ENCODE data around the gene ERC2. TPM values are rescaled to one million over a fixed set of nuclear protein-coding genes. Genes with fewer than 3 reads are reported as not detected.

The ERC2 gene
- total and polyA plus RNA-seq, 2 donors (not counting 1 experiment from before 2014, with no cell fraction given): 0.14 to 0.17 TPM

- H3K9ac ChIP-seq (ENCODE audit: insufficient read depth, low read length): no peak overlapping the region
- TF ChIP-seq CTCF (conservative IDR thresholded peaks at IDR 0.05 in 1 of 2, IDR thresholded peaks at IDR 0.05 in 1 of 2; ENCODE audit: low read depth in 1 of 2, low read length in 2 of 2) (no peak), EZH2 (IDR thresholded peaks at IDR 0.05; ENCODE audit: low read length, missing control alignments) (no peak)
Measured at GRCh38 chr3:56113908-56114307, 354.4 kb downstream of the ERC2 start.

GRCh38 chr3:56113231-56113630, 355.0 kb downstream of the ERC2 start:
- TF ChIP-seq CTCF (conservative IDR thresholded peaks at IDR 0.05 in 1 of 2, IDR thresholded peaks at IDR 0.05 in 1 of 2; ENCODE audit: low read depth in 1 of 2, low read length in 2 of 2) (no peak), EZH2 (IDR thresholded peaks at IDR 0.05; ENCODE audit: low read length, missing control alignments) (no peak)
- Histone ChIP-seq H2AFZ (ENCODE audit: low read length) (no peak overlapping the region), H3K79me2 (ENCODE audit: control insufficient read depth, insufficient read depth, low read length) (no peaks in the 10 kb centered on the region), H3K4me1 (ENCODE audit: control insufficient read depth, extremely low read depth, insufficient read depth, low read length) (no peaks in the 10 kb centered on the region), H3K9ac (ENCODE audit: insufficient read depth, low read length) (no peak overlapping the region), H3K4me2 (ENCODE audit: extremely low read depth, insufficient read depth, low read length) (no peak overlapping the region), H3K36me3 (ENCODE audit: control insufficient read depth, insufficient read depth, low read length) (no peaks in the 10 kb centered on the region), H3K27me3 (ENCODE audit: control insufficient read depth, insufficient read depth, low read length) (no peaks in the 10 kb centered on the region), H3K27ac (ENCODE audit: insufficient read depth, low read length) (no peak overlapping the region), H3K9me3 (ENCODE audit: control insufficient read depth, insufficient read depth, low read depth, low read length) (no peaks in the 10 kb centered on the region), H3K4me3 (replicated peaks in 1 of 4; ENCODE audit: control extremely low read depth in 1 of 4, insufficient read depth in 1 of 4, low read depth in 3 of 4, low read length in 4 of 4) (no peak overlapping the region), H4K20me1 (ENCODE audit: control insufficient read depth, extremely low read depth, insufficient read depth, low read length) (no peaks in the 10 kb centered on the region)
- DNase-seq (ENCODE audit: low read depth in 2 of 2): no peak

More at GRCh38 chr3:56113908-56114307, 354.4 kb downstream of the ERC2 start:
- no peak overlapping the region for H3K27ac ChIP-seq (ENCODE audit: insufficient read depth, low read length)
- no peaks in the 10 kb centered on the region for H4K20me1 ChIP-seq (ENCODE audit: control insufficient read depth, extremely low read depth, insufficient read depth, low read length)
- no peaks in the 10 kb centered on the region for H3K27me3 ChIP-seq (ENCODE audit: control insufficient read depth, insufficient read depth, low read length)
- no peak overlapping the region for H3K4me2 ChIP-seq (ENCODE audit: extremely low read depth, insufficient read depth, low read length)
- H3K4me3 ChIP-seq (replicated peaks in 1 of 4; ENCODE audit: control extremely low read depth in 1 of 4, insufficient read depth in 1 of 4, low read depth in 3 of 4, low read length in 4 of 4): no peak overlapping the region
- H3K4me1 ChIP-seq (ENCODE audit: control insufficient read depth, extremely low read depth, insufficient read depth, low read length): no peaks in the 10 kb centered on the region
- no peaks in the 10 kb centered on the region for H3K9me3 ChIP-seq (ENCODE audit: control insufficient read depth, insufficient read depth, low read depth, low read length)
- H3K36me3 ChIP-seq (ENCODE audit: control insufficient read depth, insufficient read depth, low read length): no peaks in the 10 kb centered on the region
- no peak overlapping the region for H2AFZ ChIP-seq (ENCODE audit: low read length)
- no peak for DNase-seq (ENCODE audit: low read depth in 2 of 2)
- H3K79me2 ChIP-seq (ENCODE audit: control insufficient read depth, insufficient read depth, low read length): no peaks in the 10 kb centered on the region

- no peak overlapping the region for H3K4me2 ChIP-seq (ENCODE audit: extremely low read depth, insufficient read depth, low read length)
- DNase-seq (ENCODE audit: low read depth in 2 of 2): no peak
- TF ChIP-seq CTCF (conservative IDR thresholded peaks at IDR 0.05 in 1 of 2, IDR thresholded peaks at IDR 0.05 in 1 of 2; ENCODE audit: low read depth in 1 of 2, low read length in 2 of 2) (no peak), EZH2 (IDR thresholded peaks at IDR 0.05; ENCODE audit: low read length, missing control alignments) (no peak)
- no peak overlapping the region for H3K27ac ChIP-seq (ENCODE audit: insufficient read depth, low read length)
- H3K4me3 ChIP-seq (replicated peaks in 1 of 4; ENCODE audit: control extremely low read depth in 1 of 4, insufficient read depth in 1 of 4, low read depth in 3 of 4, low read length in 4 of 4): no peak overlapping the region
- no peaks in the 10 kb centered on the region for H3K9me3 ChIP-seq (ENCODE audit: control insufficient read depth, insufficient read depth, low read depth, low read length)
- no peaks in the 10 kb centered on the region for H3K79me2 ChIP-seq (ENCODE audit: control insufficient read depth, insufficient read depth, low read length)
- H3K27me3 ChIP-seq (ENCODE audit: control insufficient read depth, insufficient read depth, low read length): no peaks in the 10 kb centered on the region
- H4K20me1 ChIP-seq (ENCODE audit: control insufficient read depth, extremely low read depth, insufficient read depth, low read length): no peaks in the 10 kb centered on the region
- no peaks in the 10 kb centered on the region for H3K4me1 ChIP-seq (ENCODE audit: control insufficient read depth, extremely low read depth, insufficient read depth, low read length)
- no peaks in the 10 kb centered on the region for H3K36me3 ChIP-seq (ENCODE audit: control insufficient read depth, insufficient read depth, low read length)
- H2AFZ ChIP-seq (ENCODE audit: low read length): no peak overlapping the region
- H3K9ac ChIP-seq (ENCODE audit: insufficient read depth, low read length): no peak overlapping the region
Measured at GRCh38 chr3:56111606-56112304, 356.5 kb downstream of the ERC2 start.

Data from fibroblast of lung (primary cell).